Uterus (tissue), 4 donors: ENCODE data around the gene QKI. TPM values are rescaled to one million over a fixed set of nuclear protein-coding genes. Genes with fewer than 3 reads are reported as not detected.

Experiments
- DNase-seq, 2 donors: peaks; one replicate each; pipeline ENCODE4 v3.0.0-alpha.2; 2019 to 2020
- H3K27ac ChIP-seq, 2 donors: fragments of 200-600 bp; sonication (generic); 1 replicate in 1 of 2; 2 replicates in 1 of 2; pipeline ENCODE4 v1.5.1; 2016 to 2018
- H3K27me3 ChIP-seq, 2 donors: fragments of 200-600 bp; sonication (generic); one replicate each; pipeline ENCODE4 v1.5.1; 2018 to 2019; ENCODE audit warnings: control low read depth in 1 of 2
- H3K36me3 ChIP-seq, 2 donors: fragments of 200-600 bp; sonication (generic); one replicate each; pipeline ENCODE4 v1.5.1; 2019; ENCODE audit warnings: control low read depth in 1 of 2
- H3K4me1 ChIP-seq, 2 donors: fragments of 200-600 bp; sonication (generic); one replicate each; pipeline ENCODE4 v1.5.1; 2018 to 2019; ENCODE audit warnings: control low read depth in 1 of 2
- H3K4me3 ChIP-seq, 2 donors: fragments of 200-600 bp; sonication (generic); 1 replicate in 1 of 2; 2 replicates in 1 of 2; pipeline ENCODE4 v1.5.1; 2018 to 2019; ENCODE audit warnings: mild to moderate bottlenecking in 1 of 2
- H3K9me3 ChIP-seq, 2 donors: fragments of 200-600 bp; sonication (generic); one replicate each; pipeline ENCODE4 v1.5.1; 2019; ENCODE audit warnings: control low read depth in 1 of 2
- CTCF ChIP-seq, 4 experiments: fragments of 200-600 bp in 2 of 4; fragments of 450-650 bp in 2 of 4; sonication (generic) in 2 of 4; IDR thresholded peaks; one replicate each; pipeline ENCODE4 v1.5.1; 2016 to 2019; ENCODE audit warnings: antibody characterized with exemption in 4 of 4, mild to moderate bottlenecking in 2 of 4, moderate library complexity in 1 of 4
- POLR2A ChIP-seq, 2 donors: fragments of 450-650 bp; IDR thresholded peaks; one replicate each; pipeline ENCODE4 v1.6.1; 2016; ENCODE audit warnings: antibody characterized with exemption in 2 of 2, mild to moderate bottlenecking in 1 of 2, moderate library complexity in 1 of 2
- intact Hi-C: fragments of 100-400 bp; cut with DNase I; formaldehyde crosslinking; loops from one replicate; pipeline ENCODE4 v1.15.1; 2023; ENCODE audit warnings: low total_unique reads
- total RNA-seq, 4 donors: library from RNA; depleted of rRNA in 3 of 4; stranded (reverse); fragments of >200 nt in 3 of 4; gene quantifications; one replicate each; pipeline versions ENCODE4 v1.1.0 to v1.2.4, GENCODE V29; 2014 to 2023
- donor health status: DM: yes; HTN: yes; CAD: no.

The QKI gene
- total RNA-seq, 4 donors from 2014 or later = 93.5 to 213 (median 164) TPM

GRCh38 chr6:163391985-163392384, 22.5 kb upstream of the QKI start:
- H3K4me3 ChIP-seq = no peak overlapping the region
- no peak overlapping the region for H3K27ac ChIP-seq
- H3K9me3 ChIP-seq = no peaks in the 10 kb centered on the region
- TF ChIP-seq POLR2A (IDR thresholded peaks at IDR 0.05) (no peak), CTCF (IDR thresholded peaks at IDR 0.05) (no peak)
- H3K36me3 ChIP-seq = no peaks in the 10 kb centered on the region
- no peaks in the 10 kb centered on the region for H3K27me3 ChIP-seq
- no peak for DNase-seq
- intact Hi-C loops = no loop called here
- H3K4me1 ChIP-seq = no peaks in the 10 kb centered on the region

- intact Hi-C loops = no loop called here
- Histone ChIP-seq H3K4me1 (no peaks in the 10 kb centered on the region), H3K9me3 (no peaks in the 10 kb centered on the region), H3K27me3 (no peaks in the 10 kb centered on the region), H3K27ac (no peak overlapping the region), H3K4me3 (no peak overlapping the region), H3K36me3 (no peaks in the 10 kb centered on the region)
- no peak for DNase-seq
- TF ChIP-seq POLR2A (IDR thresholded peaks at IDR 0.05) = no peak
- no peak for TF ChIP-seq CTCF (IDR thresholded peaks at IDR 0.05)
Observed at GRCh38 chr6:163392533-163392932, 22.0 kb upstream of the QKI start.

GRCh38 chr6:163393923-163394322, 20.6 kb upstream of the QKI start:
- H3K27ac ChIP-seq = peak overlapping the region in 1 of 2 donors; percentile 33
- no peaks in the 10 kb centered on the region for H3K4me1 ChIP-seq

GRCh38 chr6:163394659-163395058, 19.9 kb upstream of the QKI start:
- Histone ChIP-seq H3K4me3 (no peak overlapping the region), H3K9me3 (no peaks in the 10 kb centered on the region), H3K4me1 (no peaks in the 10 kb centered on the region), H3K27me3 (no peaks in the 10 kb centered on the region), H3K36me3 (no peaks in the 10 kb centered on the region), H3K27ac (no peak overlapping the region)
- TF ChIP-seq CTCF (IDR thresholded peaks at IDR 0.05) (no peak), POLR2A (IDR thresholded peaks at IDR 0.05) (no peak)
- no peak for DNase-seq
- intact Hi-C loops = no loop called here

More at GRCh38 chr6:163393923-163394322, 20.6 kb upstream of the QKI start:
- Histone ChIP-seq H3K27me3 (no peaks in the 10 kb centered on the region), H3K36me3 (no peaks in the 10 kb centered on the region), H3K4me3 (no peak overlapping the region), H3K9me3 (no peaks in the 10 kb centered on the region)
- intact Hi-C loops = no loop called here
- DNase-seq = no peak
- TF ChIP-seq POLR2A (IDR thresholded peaks at IDR 0.05) (no peak), CTCF (IDR thresholded peaks at IDR 0.05) (no peak)

GRCh38 chr6:163395122-163395830, 19.2 kb upstream of the QKI start:
- intact Hi-C loops = no loop called here
- no peaks in the 10 kb centered on the region for H3K27me3 ChIP-seq
- no peaks in the 10 kb centered on the region for H3K9me3 ChIP-seq
- no peak for TF ChIP-seq CTCF (IDR thresholded peaks at IDR 0.05)
- TF ChIP-seq POLR2A (IDR thresholded peaks at IDR 0.05) = no peak
- H3K27ac ChIP-seq = no peak overlapping the region
- H3K36me3 ChIP-seq = no peaks in the 10 kb centered on the region
- no peak for DNase-seq
- no peak overlapping the region for H3K4me3 ChIP-seq
- H3K4me1 ChIP-seq = no peaks in the 10 kb centered on the region
